Hepatic stellate cell (primary cell): Measurements from ENCODE around the gene SLC33A1.
A peak's percentile ranks its signal among the peaks of the same experiment; 100 is the strongest.
"Not testable (repeated sequence)": the region's sequence is repeated elsewhere in the genome, so short reads cannot be mapped to it uniquely, and the experiment has no call there.

ENCODE experiments used
- DNase-seq: peaks from one replicate; pipeline ENCODE4 v3.0.0; 2011; ENCODE audit warnings: low spot score

SLC33A1 gene

DNA sequence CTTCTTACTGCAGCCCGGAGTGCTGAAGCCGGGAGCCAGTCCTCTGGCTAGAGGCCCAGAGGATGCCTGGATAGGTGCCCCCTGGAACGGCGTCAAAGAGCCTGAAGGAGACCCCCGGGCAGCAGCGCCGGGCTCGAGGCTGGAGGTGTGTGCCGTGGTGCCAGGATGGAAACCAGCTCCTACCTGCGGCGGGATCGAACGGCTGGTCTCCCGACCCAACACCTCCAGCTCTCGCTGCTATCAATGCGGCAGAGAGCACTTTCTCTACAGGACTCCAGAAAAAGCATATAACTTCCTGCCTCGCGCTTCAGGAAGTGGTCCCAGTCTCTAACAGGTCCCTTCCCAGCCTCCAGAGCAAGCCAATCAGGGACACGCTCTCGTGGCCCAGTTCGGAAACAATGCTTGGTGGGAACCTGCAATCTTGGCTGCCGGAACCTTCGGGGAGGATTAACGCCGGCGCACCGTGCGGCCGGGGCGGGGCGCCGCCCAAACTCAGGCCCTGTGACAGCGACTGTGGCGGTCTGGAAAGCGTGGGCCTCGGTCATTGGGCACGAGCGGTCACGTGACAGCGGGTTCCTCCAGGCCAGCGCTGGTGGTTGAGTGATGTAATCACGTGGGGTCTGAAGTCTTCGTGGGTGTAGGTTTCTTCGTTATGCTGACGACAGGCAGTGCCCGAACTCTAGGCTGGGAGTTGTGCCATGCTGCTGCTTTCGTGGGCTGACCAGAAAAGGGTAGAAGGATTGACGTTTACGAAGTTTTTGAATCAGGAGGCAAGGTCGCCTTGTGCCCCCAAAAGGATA is at the start of gene SLC33A1:
SLC33A1 (minus strand) TSS at position 287 of the 800 bp plus-strand sequence. CDS start 430 bp downstream, outside the sequence.
- peak; percentile 99 for DNase-seq

DNA sequence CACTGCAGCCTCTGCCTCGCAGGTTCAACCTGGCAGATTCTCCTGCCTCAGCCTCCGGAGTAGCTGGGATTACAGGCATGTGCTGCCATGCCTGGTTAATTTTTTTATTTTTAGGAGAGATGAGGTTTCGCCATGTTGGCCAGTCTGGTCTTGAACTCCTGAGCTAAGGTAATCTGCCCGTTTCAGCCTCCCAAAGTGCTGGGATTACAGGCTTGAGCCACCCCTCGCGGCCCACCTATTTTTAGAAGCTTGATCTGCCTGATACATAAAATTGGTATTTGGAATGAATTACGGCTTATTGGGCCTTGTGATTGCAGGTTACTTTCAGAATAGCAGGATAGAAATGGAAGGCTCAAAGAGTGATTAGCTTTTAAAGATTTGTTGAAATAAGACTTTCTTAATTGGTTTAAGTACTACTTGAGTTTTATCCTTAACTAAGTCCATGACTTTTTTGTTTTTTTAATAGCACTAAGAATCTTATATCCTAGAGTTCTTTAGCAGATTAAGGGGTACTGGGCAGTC is 41.2 kb upstream of the SLC33A1 start:
- no peak for DNase-seq

DNA sequence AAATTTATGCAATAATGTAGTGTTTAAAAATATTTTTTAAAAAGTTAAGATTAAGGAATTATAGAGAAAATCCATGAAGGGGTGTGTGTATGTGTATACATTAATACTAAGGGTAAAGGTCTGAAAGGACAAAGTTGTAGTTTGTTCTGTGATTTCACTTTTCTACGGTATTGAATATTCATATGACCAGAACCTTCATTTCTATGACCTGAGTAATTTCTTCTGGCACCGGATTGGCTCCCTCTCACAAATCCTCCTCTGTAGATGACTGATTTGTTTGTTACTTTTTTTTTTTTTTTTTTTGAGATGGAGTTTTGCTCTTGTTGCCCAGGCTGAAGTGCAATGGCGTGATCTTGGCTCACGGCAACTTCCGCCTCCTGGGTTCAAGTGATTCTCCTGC is 37.1 kb upstream of the SLC33A1 start:
- no peak for DNase-seq

DNA sequence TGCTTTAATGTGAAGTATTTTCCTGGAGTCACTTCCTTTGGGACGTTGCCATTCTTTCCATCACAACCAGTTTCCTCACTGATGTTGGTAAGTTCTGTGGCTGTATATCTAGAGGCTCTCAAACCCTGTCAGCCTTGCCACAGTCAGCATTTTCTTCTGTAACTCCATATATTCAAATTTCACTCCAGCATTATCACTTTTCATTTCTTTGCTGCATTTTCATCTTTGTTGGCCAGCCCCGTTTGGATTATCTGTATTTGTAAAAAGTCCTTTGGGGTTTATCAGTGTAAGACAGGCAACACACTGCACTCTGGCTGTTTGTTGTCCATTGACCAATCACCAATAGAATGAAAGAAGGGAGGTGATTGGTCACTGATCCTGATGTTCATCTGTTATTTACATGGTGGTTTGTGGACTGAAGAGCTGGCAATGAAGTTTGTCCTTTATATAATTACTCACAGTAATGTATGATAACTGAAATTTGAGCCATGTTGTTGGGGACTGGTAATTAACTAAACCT is 36.5 kb upstream of the SLC33A1 start:
- peak; percentile 16 for DNase-seq

DNA sequence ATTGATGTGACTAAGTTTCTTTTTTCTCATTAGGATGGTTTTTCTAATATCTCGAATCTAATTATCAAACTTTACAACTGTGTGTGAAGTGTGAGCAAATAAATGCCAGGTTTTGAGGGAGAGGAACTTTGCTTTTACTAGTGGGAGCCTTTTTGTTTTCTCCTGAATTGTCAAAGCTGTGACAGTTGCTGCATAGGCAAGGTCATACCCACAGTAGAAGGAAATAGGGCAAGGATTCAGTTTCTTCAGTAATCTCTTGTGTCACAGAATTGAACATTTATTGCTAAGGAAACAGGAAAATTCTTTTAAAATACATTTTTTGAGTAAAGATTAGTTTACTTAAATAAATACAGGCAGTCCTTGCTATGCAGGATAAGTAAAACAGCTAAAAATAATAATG is 35.7 kb upstream of the SLC33A1 start:
- DNase-seq: no peak

DNA sequence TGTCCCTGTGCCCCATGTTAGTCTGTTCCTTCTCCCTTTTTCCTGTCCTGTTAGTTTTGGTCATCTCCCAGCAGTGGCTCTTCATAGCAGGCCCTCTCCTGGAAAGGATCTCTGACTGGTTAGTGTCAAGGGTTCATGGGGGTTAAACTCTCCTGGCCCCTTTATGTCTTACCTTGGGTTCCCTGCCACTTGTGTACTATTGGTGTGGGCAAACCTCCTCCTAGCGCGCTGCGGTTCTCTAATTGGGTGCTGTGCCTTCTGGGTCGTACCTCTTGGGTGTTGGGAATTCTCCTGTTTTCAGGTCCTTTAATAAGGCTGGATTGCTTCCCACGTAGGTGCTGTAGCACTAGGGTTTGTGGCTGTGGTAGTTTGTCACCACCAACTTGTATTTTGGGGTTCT is 35.0 kb upstream of the SLC33A1 start:
- DNase-seq: no peak

DNA sequence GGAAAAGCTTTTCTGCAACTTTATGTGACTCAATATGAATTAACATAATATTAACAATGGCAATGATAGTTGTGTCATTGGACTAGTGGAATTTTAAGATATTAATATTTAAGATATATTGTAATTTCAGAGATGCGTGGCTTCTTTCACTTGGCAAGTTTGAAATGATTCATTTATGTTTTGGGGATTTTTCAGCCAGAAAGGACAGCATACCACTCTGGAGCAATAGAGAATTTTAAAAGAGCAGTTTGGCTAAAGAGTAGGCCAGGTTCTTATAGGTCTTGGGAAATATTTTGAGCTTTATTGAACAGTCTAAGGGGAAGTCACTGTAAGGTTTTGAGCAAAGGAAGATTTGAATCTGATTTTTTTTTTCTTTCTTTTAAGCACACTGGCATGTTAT is 32.7 kb upstream of the SLC33A1 start:
- DNase-seq: no peak

DNA sequence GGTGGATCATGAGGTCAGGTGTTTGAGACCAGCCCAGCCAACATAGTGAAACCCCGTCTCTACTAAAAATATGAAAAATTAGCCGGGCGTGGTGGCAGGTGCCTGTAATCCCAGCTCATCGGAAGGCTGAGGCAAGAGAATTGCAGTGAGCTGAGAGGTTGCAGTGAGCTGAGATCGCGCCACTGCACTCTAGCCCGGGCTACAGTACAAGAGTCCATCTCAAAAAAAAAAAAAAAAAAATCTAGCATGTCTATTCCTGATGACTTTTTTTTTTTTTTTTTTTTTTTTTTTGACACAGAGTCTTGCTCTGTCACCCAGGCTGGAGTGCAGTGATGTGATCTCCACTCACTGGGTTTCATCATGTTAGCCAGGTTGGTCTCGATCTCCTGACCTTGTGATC is 32.1 kb upstream of the SLC33A1 start:
- DNase-seq: not testable (repeated sequence)

DNA sequence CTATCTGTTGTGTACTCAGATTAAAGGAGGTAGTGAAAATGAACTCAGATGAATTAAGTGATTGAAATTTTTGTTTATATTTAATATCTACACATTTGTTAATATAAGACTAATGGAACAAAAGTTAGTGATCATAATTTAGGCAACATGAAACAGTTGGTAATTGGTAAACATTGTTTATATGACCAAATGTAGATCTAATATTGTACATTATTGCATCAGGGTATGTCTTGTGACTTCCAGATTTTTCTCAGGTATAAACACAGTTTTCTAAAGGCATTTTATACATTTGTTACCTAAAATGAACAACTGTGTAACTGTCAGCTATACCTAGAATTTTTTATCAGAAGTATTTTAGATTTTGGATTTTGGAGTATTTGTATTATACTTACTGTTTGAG is 31.1 kb upstream of the SLC33A1 start:
- DNase-seq: no peak

DNA sequence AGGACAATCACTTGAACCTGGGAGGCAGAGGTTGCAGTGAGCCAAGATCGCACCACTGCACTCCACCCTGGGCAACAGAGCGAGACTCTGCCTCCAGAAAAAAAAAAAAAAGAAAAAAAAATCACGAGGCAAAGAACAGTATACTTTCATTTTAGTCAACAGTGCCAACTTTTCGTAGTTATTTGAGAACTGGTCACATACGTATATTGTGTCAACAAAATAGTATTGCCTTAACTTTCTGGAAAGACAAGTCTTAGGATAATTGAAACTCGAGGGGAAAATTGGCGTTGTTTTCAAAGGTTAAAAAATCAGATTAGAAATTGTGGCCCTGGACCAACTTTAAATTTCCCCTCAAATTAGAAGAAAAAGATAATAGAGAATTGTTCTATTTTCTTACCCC is 30.1 kb upstream of the SLC33A1 start:
- DNase-seq: no peak

DNA sequence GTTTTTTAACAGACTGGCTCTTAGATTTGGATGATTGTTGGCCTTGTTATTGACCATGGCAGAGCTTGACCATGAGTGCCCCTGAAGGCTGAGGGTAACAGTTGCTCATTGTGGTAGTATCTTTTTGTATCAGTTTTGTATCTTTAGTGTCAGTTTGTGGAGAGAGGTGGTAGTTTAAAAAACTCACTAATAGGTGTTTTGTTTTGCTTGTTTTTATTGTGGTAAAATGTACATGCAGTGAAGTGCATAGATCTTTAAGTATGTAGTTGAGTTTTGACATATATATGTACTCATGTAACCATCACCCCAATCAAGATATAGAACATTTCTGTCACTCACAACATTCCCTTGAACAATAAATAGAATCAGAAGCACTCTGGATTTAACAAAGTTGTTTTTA is 26.1 kb upstream of the SLC33A1 start:
- no peak for DNase-seq

DNA sequence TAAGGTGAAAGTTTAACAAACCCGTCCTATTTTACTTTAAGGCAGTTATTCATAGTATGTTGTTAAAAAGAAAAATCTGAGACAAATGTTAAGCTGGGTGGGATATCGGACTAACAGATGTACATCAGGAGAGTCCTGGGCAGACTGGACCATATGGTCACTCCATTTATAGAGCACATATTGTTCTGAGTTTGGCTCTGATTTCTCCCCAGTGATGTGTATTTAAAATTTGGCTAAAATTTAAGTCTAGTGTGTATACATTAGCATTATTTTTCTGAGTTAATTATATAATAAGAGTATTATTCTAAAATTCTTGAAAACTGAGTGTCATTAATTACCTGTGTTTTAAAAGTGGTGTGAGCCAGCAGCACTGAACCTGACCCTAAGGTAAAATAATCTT is 22.3 kb upstream of the SLC33A1 start:
- no peak for DNase-seq

DNA sequence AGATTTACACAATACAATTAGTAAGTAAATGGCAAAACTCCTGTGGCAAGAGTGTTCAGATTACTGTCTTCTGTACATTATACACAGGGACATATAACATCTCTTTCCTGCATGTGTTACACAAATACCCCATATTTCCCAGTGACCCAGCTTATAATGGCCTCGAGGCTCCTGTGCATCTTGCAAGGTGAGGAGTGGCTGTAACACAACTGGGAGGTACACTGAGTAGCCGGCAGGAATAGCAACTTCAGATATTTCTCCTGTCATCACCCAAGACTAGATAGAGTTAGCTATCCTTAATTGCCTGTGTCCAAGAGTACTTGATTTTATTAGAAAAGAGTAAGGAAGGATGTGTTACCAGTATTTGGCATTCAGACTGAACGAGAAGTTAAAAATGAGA is 21.8 kb upstream of the SLC33A1 start:
- DNase-seq: no peak

DNA sequence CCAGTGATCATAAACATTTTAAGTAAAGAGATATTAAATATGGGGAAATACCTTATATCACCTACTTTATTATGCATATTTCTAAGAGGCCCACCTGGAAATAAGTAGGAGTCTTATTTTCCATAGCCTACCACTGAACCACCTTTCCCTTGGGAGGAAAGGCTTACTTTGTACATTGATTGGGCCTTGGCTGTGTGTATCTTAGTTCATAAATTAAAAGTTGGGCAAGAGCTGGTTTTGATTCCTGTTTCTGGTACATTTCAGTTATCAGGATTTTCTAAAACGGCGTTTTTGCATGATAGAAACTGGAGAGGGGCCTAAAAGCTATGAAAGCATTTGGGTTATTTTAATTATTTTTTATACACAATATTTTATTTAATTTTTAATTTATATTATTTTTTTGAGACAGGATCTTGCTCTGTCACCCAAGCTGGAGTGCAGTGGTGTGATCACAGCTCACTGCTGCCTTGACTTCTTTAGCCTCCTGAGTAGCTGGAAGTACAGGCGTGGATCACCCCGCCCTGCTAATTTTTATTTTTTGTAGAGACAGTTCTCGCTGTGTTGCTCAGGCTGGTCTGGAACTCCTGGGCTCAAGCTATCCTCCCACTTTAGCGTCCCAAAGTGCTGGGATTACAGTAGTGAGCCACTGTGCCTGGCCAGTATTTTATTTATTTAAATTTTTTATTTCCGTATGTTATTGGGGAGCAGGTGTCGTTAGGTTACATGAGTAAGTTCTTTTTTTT is 18.8 kb upstream of the SLC33A1 start:
- DNase-seq: no peak

DNA sequence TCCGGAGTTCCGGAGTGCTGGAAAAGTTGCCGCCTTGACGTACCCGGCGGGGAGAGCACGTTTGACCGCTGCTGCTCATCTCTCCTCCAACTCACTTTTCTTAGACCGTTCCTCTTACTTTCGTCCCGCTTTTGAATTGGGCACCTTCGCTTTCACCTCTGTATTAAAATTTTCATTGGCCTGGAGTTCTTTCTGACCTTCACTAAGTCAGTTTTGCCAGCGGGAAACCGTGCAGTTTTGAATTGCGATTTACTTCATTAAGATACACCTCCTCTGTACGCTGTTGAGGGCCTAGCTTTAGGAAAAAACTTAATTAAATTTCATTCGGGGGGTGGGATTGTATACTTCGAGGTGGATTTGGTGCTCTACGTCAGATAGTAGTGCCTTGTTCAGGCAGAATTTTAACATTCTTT is 17.5 kb upstream of the SLC33A1 start:
- DNase-seq: peak; percentile 39

DNA sequence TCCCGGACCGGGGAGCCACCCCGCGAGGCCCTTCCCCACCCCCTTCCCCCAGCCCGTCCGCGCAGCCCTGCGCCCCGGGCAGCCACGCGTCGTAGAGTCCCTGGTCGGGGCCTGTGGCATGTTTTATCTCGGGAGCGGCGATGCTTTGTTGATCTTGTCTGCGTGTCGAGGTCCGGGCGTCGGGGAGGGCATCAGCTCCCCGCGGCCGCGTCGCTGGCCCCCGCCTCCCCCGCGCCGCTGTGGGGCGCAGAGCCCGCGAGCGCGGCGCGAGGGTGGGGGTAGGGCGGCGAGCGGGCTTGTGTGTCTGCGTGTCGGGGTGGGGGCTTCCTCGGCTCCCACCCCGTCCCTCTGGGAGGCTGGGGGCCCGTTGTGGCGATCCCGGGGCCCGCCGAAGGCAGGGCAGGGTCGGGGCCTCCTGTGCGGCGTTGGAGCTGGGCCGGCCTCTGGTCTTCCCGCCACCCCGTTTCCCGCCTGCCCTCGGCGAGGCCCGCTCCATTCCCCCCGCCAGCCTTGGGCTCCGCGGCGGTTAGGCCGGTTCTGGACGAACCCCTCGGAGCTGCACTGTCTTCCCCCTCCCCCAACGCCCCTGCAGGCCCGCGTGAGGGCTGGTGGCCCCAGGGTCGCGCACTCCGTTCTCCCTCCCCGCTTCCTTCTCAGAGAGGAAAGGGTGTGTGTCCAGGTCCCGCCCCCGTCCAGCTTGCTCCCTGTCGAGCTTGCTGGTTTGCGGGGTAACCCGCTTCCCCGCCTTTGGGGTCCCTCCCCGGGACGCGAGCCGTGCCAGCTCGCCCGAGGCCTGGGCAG is 16.9 kb upstream of the SLC33A1 start:
- DNase-seq: no peak

DNA sequence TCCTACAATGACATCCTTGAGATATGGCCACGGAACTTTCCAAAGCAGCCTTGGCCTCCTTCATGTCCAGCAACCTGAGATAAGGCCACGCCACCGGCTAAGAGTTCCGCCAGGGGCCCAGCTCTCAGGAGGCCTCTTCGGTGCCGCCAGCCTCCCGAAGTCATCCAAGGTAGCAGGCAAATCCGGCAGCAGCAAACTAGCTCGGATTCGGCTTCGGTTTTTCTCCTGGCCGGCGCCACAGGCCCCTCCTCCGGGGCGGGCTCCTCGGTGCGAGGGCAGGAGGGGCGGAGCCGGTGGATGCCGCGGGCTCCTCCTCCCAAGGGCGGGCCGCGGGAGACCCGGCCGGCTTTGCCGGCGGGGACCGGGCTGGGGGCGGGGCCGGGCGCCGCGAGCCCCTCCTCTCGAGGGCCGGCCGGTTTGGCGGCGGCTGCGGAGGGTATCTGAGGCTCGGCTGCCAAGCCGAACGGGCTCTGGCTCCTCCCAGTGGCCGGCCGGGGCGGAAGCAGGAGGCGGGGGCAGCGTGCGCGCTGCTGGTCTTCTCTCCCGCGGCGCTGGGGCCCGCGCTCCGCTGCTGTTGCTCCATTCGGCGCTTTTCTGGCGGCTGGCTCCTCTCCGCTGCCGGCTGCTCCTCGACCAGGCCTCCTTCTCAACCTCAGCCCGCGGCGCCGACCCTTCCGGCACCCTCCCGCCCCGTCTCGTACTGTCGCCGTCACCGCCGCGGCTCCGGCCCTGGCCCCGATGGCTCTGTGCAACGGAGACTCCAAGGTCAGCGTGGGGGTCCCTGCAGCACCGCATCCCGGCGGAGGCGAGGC is 16.1 kb upstream of the SLC33A1 start, which contains the start of gene GMPS:
GMPS (plus strand) TSS at position 518 of the 812 bp plus-strand sequence; CDS start at position 739, 221 bp downstream.
- DNase-seq: peak; percentile 90

DNA sequence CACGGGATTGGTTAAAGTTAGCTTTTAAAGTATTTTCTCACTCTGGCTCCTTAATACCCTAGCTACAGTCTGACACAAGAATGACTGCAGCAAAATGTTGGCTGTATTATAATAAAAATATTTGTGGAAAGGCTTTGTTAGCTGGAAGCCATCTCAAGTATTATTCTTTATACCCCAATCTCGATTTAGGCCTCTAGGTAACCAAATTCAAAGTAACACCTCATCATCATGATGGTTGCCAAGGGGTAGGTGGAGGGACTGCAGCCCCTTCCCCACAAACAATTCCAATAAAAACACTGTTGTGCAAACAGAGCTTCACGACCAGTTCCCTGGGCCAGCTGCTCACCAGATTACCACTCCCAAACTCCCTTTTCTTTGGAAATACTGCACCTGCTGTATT is 15.5 kb upstream of the SLC33A1 start:
- no peak for DNase-seq

DNA sequence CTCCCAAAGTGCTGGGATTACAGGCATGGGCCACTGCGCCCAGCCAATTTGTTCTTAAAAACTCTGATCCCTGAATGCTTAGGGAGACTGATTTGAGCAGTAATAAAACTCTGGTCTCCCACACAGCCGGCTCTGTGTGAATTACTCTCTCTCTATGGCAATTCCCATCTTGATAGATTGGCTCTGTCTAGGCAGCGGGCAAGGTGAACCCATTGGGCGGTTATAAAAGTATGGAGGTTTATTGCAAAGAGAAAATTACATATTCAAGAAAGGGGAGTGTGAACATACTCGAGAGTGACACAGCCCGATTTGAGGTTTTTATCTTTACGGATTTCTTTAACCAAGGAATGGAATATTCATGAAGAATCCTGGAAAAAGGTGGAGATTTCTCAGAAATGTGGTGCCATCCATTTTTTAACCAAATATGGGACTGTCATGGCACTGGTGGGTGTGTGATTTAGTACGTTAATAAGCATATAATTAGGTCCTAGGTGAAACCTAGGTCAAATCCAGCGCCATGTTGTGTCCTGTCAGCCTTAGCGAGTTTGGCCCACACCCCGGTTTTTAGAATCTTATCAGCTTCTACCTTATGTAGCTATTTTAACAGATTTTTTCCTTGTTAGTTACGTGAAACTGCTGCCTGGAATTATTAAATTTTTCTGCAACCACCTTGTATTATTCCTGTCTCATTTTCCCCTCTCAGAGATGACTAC is 9.0 kb upstream of the SLC33A1 start:
- no peak for DNase-seq

DNA sequence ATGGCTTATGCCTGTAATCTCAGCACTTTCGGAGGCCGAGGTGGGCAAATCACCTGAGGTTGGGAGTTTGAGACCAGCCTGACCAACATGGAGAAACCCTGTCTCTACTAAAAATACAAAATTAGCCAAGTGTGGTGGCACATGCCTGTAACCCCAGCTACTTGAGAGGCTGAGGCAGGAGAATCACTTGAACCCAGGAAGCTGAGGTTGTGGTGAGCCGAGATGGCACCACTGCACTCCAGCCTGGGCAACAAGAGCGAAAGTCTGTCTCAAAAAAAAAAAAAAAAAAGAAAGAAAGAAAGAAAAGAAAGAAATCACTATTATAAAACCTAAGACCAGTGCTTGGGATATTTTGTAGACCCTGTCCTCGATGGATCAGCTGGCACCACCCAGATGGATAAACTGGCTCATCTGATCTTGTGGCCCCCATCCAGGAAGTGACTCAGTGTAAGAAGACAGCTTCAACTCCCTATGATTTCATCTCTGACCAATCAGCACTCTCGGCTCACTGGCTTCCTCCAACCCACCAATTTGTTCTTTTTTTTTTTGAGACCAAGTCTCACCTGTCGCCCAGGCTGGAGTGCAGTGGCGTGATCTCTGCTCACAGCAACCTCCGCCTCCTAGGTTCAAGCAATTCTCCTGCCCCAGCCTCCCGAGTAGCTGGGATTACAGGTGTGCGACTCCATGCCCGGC is 8.2 kb upstream of the SLC33A1 start:
- not testable (repeated sequence) for DNase-seq
